HepG2 (cell line): ENCODE measurements around the gene POLRMT. TPM values are rescaled to one million over a fixed set of nuclear protein-coding genes. Genes with fewer than 3 reads are reported as not detected.

Experiments used
- ASH2L ChIP-seq: fragments of 300-600, 200-600 bp; sonication (generic); IDR thresholded peaks from 2 replicates; pipeline ENCODE4 v1.7.0; 2017; ENCODE audit warnings: low read depth, mild to moderate bottlenecking, moderate library complexity, mixed read lengths, low read length; ENCODE audit not compliant: insufficient read length
- FOXA3 ChIP-seq: IDR thresholded peaks from 2 replicates; pipeline ENCODE4 v1.6.1; 2016; ENCODE audit warnings: missing genetic modification reagents, missing compliant biosample characterization
- FOXM1 ChIP-seq: sonication (generic); formaldehyde crosslinking; IDR thresholded peaks from 2 replicates; pipeline ENCODE4 v1.5.0; 2020; ENCODE audit warnings: missing genetic modification reagents
- HBP1 ChIP-seq: IDR thresholded peaks from 2 replicates; pipeline ENCODE4 v1.6.1; 2016; ENCODE audit warnings: low read depth, control low read depth
- HCFC1 ChIP-seq: fragments of 150-350 bp; IDR thresholded peaks from 2 replicates; pipeline ENCODE4 v1.6.1; 2014; ENCODE audit warnings: low read depth, low read length
- LRRFIP1 ChIP-seq: sonication (generic); formaldehyde crosslinking; conservative IDR thresholded peaks from 2 replicates; pipeline ENCODE4 v1.4.0; 2020; ENCODE audit warnings: missing genetic modification reagents
- NCOA5 ChIP-seq: sonication (generic); formaldehyde crosslinking; IDR thresholded peaks from 2 replicates; pipeline ENCODE4 v1.4.0; 2020; ENCODE audit warnings: missing genetic modification reagents
- NFIB ChIP-seq: sonication (generic); formaldehyde crosslinking; IDR thresholded peaks from 2 replicates; pipeline ENCODE4 v1.9.0; 2021; ENCODE audit warnings: missing genetic modification reagents, mild to moderate bottlenecking, borderline replicate concordance
- PTBP1 ChIP-seq: fragments of 200-400 bp; formaldehyde crosslinking; IDR thresholded peaks from 2 replicates; pipeline ENCODE4 v1.6.1; 2018; ENCODE audit warnings: low read length, low read depth; ENCODE audit not compliant: poor library complexity, severe bottlenecking
- RERE ChIP-seq: IDR thresholded peaks from 2 replicates; pipeline ENCODE4 v1.6.1; 2016; ENCODE audit warnings: low read depth, missing genetic modification reagents, missing compliant biosample characterization
- RFX5 ChIP-seq: IDR thresholded peaks from 2 replicates; pipeline ENCODE4 v1.6.1; 2011; ENCODE audit warnings: low read depth, low read length, improper control_type of control experiment
- SSRP1 ChIP-seq: IDR thresholded peaks from 2 replicates; pipeline ENCODE4 v1.6.1; 2016; ENCODE audit warnings: control low read depth
- TCF12 ChIP-seq, 2 experiments: fragments of 450-650 bp in 1 of 2; sonication (generic) in 1 of 2; formaldehyde crosslinking in 1 of 2; IDR thresholded peaks; 2 replicates each; pipeline versions ENCODE4 v1.6.1 to v1.8.0; 2017 to 2022; ENCODE audit warnings: antibody characterized with exemption in 1 of 2, mild to moderate bottlenecking in 1 of 2, missing genetic modification reagents in 1 of 2, moderate library complexity in 1 of 2
- THAP7 ChIP-seq: sonication (generic); formaldehyde crosslinking; IDR thresholded peaks from 2 replicates; pipeline ENCODE4 v1.8.1; 2023; ENCODE audit warnings: mild to moderate bottlenecking, missing genetic modification reagents
- ZFP36L2 ChIP-seq: sonication (generic); formaldehyde crosslinking; IDR thresholded peaks from 2 replicates; pipeline ENCODE4 v1.4.0; 2020; ENCODE audit warnings: missing genetic modification reagents
- ZNF205 ChIP-seq: IDR thresholded peaks from 2 replicates; pipeline ENCODE4 v1.6.1; 2018; ENCODE audit warnings: missing biosample characterization, missing genetic modification reagents
- ZNF441 ChIP-seq: sonication (generic); formaldehyde crosslinking; IDR thresholded peaks from 2 replicates; pipeline ENCODE4 v1.7.0; 2021; ENCODE audit warnings: missing genetic modification reagents, borderline replicate concordance
- ZNF605 ChIP-seq: sonication (generic); formaldehyde crosslinking; IDR thresholded peaks from 2 replicates; pipeline ENCODE4 v1.8.0; 2022; ENCODE audit warnings: mild to moderate bottlenecking, missing genetic modification reagents
- polyA plus RNA-seq, 8 experiments: library from polyadenylated mRNA; depleted of rRNA in 3 of 8; stranded (reverse) in 7 of 8; unstranded in 1 of 8; fragments of >200 nt; fragmentation: Illumina TruSeq in 4 of 8; extraction: Trizol in 4 of 8; gene quantifications; 2 replicates each; pipeline versions ENCODE4 v1.2.1 to v1.2.3, GENCODE V29; 2011 to 2016; ENCODE audit warnings: low read depth in 4 of 8, missing spikeins in 1 of 8, mixed read lengths in 1 of 8; ENCODE audit not compliant: insufficient read depth in 1 of 8
- total RNA-seq, 5 experiments: library from RNA; depleted of rRNA; stranded (reverse); fragments of >200 nt; fragmentation: Illumina TruSeq; extraction: Trizol; gene quantifications; 2 replicates each; pipeline ENCODE4 v1.2.3, GENCODE V29; 2016; ENCODE audit warnings: low read depth in 1 of 5

POLRMT gene
- total and polyA plus RNA-seq, 2 of the 13 experiments (the other 11 are each of a cell fraction or from before 2014, with no cell fraction given) = 78.0 to 101 TPM

GRCh38 chr19:660793-661426 lies 27.6 kb upstream of the POLRMT start (continued):
- no peak; the same call in 1 of the 2 replicates for TF ChIP-seq RERE
- TF ChIP-seq ZNF205 (CRISPR knock-in tag) = peak; percentile 85
- TF ChIP-seq SSRP1 = no peak
- TF ChIP-seq HCFC1 = no peak; the same call in 1 of the 2 replicates
- TF ChIP-seq ASH2L = peak; percentile 37
- no peak for TF ChIP-seq NFIB (CRISPR knock-in tag)
- no peak for TF ChIP-seq ZFP36L2
- no peak for TF ChIP-seq FOXM1 (CRISPR knock-in tag)
- no peak for TF ChIP-seq TCF12 (IDR thresholded peaks at IDR 0.05)
- peak; percentile 79 for TF ChIP-seq TCF12 (CRISPR knock-in tag; IDR thresholded peaks at IDR 0.05)
- TF ChIP-seq HBP1 = peak; percentile 47; the same call in 1 of the 2 replicates
- TF ChIP-seq PTBP1 = no peak
- no peak for TF ChIP-seq LRRFIP1 (CRISPR knock-in tag)
- peak; percentile 82 for TF ChIP-seq FOXA3 (CRISPR knock-in tag)
- TF ChIP-seq THAP7 (CRISPR knock-in tag) = peak; percentile 71; the same call in 1 of the 2 replicates
- TF ChIP-seq ZNF605 (CRISPR knock-in tag) = peak; percentile 94
- TF ChIP-seq ZNF441 (CRISPR knock-in tag) = peak; percentile 82; the same call in 1 of the 2 replicates
- no peak for TF ChIP-seq RFX5
- TF ChIP-seq NCOA5 (CRISPR knock-in tag) = no peak
